Measurements from ENCODE around the gene CLUH. TPM values are rescaled to one million over a fixed set of nuclear protein-coding genes. Genes with fewer than 3 reads are reported as not detected.

CLUH gene
- total RNA-seq, 1 donor from 2014 or later = 53.6 TPM

DNA sequence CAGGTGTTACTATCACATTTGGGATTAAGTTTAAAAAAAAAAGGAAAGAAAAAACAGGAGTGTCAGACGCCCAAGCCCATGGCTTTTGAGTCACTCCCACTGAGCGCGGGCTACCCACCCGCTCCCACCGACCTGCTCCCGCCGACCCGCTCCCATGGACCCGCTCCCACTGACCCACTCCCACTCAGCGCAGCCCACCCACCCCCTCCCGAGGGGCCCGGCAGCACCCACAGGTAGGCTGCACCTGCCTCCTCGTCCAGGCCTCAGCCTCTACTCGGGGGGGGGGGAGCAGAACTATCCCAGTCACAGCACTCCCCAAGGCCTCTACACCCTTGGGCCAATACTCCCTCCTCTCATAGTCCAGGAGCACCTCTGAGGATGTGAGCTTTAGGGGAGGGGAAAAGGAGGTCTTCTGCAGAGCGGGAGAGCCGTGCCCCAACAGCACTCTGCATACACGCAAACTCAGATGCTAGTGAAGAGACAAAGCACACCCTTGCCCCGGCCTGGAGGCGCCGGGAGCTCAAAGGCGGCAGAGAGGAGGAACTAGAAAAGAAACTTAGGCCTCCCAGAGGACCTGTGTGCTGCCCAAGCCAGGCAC, 2.9 kb downstream of the CLUH start:
- Mint-ChIP-seq H3K36me3 (ENCODE audit: low read depth, unreplicated experiment) (peaks cover 3% of the 10 kb centered on the region), H3K27ac (ENCODE audit: unreplicated experiment) (no peak overlapping the region), H3K4me3 (ENCODE audit: unreplicated experiment) (peak overlapping the region; percentile 14), H3K4me1 (ENCODE audit: low read depth, unreplicated experiment) (peaks cover 25% of the 10 kb centered on the region), H3K27me3 (ENCODE audit: low read depth, unreplicated experiment) (no peaks in the 10 kb centered on the region), H3K9me3 (ENCODE audit: unreplicated experiment) (no peaks in the 10 kb centered on the region)
- H3K4me3 ChIP-seq (ENCODE audit: insufficient read depth, low read depth, low read length) = no peak overlapping the region
- peaks cover 32% of the 10 kb centered on the region for H3K4me1 ChIP-seq (ENCODE audit: insufficient read depth, low read length)
- no peak overlapping the region for H3K9ac ChIP-seq (ENCODE audit: low read length)
- no peaks in the 10 kb centered on the region for H3K27me3 ChIP-seq (ENCODE audit: insufficient read depth, low read length)
- FAIRE-seq = no peak
- no peak for DNase-seq (ENCODE audit: low read depth)
- peaks cover 80% of the 10 kb centered on the region for H3K79me2 ChIP-seq (ENCODE audit: insufficient read depth, low read length)
- peak overlapping the region; percentile 90 for H3K4me2 ChIP-seq (ENCODE audit: low read length)
- H3K27ac ChIP-seq (ENCODE audit: low read depth, low read length) = no peak overlapping the region
- no peak for TF ChIP-seq EZH2 (IDR thresholded peaks at IDR 0.05; ENCODE audit: insufficient read depth, low read length)
- TF ChIP-seq, protein P1, sequence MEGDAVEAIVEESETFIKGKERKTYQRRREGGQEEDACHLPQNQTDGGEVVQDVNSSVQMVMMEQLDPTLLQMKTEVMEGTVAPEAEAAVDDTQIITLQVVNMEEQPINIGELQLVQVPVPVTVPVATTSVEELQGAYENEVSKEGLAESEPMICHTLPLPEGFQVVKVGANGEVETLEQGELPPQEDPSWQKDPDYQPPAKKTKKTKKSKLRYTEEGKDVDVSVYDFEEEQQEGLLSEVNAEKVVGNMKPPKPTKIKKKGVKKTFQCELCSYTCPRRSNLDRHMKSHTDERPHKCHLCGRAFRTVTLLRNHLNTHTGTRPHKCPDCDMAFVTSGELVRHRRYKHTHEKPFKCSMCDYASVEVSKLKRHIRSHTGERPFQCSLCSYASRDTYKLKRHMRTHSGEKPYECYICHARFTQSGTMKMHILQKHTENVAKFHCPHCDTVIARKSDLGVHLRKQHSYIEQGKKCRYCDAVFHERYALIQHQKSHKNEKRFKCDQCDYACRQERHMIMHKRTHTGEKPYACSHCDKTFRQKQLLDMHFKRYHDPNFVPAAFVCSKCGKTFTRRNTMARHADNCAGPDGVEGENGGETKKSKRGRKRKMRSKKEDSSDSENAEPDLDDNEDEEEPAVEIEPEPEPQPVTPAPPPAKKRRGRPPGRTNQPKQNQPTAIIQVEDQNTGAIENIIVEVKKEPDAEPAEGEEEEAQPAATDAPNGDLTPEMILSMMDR (IDR thresholded peaks at IDR 0.05; ENCODE audit: insufficient read depth, low read depth, low read length) = no peak
- H4K20me1 ChIP-seq (ENCODE audit: insufficient read depth, low read length) = peaks cover 74% of the 10 kb centered on the region
- H3K9me3 ChIP-seq (ENCODE audit: insufficient read depth, low read depth, low read length) = no peaks in the 10 kb centered on the region
- H2AFZ ChIP-seq (ENCODE audit: low read depth, low read length) = no peak overlapping the region
- H3K36me3 ChIP-seq (ENCODE audit: insufficient read depth, low read length) = no peaks in the 10 kb centered on the region

DNA sequence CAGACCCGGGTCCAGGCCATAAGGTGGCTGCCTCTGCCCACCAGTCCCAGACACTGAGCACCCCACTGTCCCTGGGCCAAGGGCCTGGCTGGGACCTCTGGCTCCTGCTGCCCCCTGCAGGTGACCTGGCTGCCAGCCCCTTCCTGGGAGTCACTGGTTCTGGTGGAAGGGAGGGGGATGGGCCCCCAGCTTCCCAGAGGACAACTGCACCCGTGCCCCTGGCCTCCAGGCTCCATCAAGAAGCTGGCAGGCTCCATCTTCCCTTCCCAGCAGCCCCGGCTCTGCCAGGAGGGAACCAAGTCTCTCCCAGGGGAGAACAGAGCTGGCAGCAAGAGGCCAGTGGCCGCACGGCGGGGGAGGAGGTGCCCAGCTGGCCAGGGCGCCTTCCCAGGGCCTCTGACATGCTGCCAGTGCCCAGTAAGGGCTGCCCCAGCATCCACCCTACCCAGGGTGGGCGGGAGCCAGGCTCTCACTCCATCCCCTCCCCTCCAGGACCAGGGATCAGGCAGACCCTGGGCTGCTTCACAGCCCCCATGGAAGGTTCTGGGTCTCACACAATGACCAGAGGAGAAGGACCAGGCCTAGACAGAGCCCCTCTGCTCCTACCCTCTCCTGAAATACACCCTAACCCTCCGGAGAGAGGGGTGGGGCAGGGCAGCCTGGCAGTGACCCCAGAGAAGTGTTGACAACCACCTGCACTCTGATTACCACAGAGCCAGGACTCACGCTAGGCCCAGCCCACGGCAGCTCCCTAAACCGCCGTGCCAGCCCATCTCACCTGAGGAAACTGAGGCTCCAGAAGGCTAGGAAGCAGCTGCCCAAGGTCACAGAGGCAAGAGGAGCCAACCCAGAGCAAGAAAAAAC, 3.6 kb downstream of the CLUH start:
- Histone ChIP-seq H3K27ac (ENCODE audit: low read depth, low read length) (no peak overlapping the region), H3K27me3 (ENCODE audit: insufficient read depth, low read length) (no peaks in the 10 kb centered on the region), H3K9ac (ENCODE audit: low read length) (no peak overlapping the region), H3K36me3 (ENCODE audit: insufficient read depth, low read length) (no peaks in the 10 kb centered on the region), H2AFZ (ENCODE audit: low read depth, low read length) (no peak overlapping the region), H3K4me3 (ENCODE audit: insufficient read depth, low read depth, low read length) (no peak overlapping the region), H3K4me2 (ENCODE audit: low read length) (no peak overlapping the region), H4K20me1 (ENCODE audit: insufficient read depth, low read length) (peaks cover 76% of the 10 kb centered on the region), H3K4me1 (ENCODE audit: insufficient read depth, low read length) (peaks cover 32% of the 10 kb centered on the region), H3K79me2 (ENCODE audit: insufficient read depth, low read length) (peaks cover 82% of the 10 kb centered on the region), H3K9me3 (ENCODE audit: insufficient read depth, low read depth, low read length) (no peaks in the 10 kb centered on the region)
- FAIRE-seq (no peak), DNase-seq (ENCODE audit: low read depth) (no peak)
- no peaks in the 10 kb centered on the region for H3K9me3 Mint-ChIP-seq (ENCODE audit: unreplicated experiment)
- H3K27me3 Mint-ChIP-seq (ENCODE audit: low read depth, unreplicated experiment) = no peaks in the 10 kb centered on the region
- TF ChIP-seq EZH2 (IDR thresholded peaks at IDR 0.05; ENCODE audit: insufficient read depth, low read length) = no peak
- TF ChIP-seq, protein P1 (IDR thresholded peaks at IDR 0.05; ENCODE audit: insufficient read depth, low read depth, low read length) = no peak
- peaks cover 5% of the 10 kb centered on the region for H3K36me3 Mint-ChIP-seq (ENCODE audit: low read depth, unreplicated experiment)
- H3K4me3 Mint-ChIP-seq (ENCODE audit: unreplicated experiment) = peak overlapping the region; percentile 14
- no peak overlapping the region for H3K27ac Mint-ChIP-seq (ENCODE audit: unreplicated experiment)
- H3K4me1 Mint-ChIP-seq (ENCODE audit: low read depth, unreplicated experiment) = peaks cover 25% of the 10 kb centered on the region

Measured in astrocyte (in vitro differentiated cells and primary cell).